ENCODE data around the gene PRR23E. TPM values are rescaled to one million over a fixed set of nuclear protein-coding genes. Genes with fewer than 3 reads are reported as not detected.

The PRR23E gene
- total RNA-seq, 1 donor from 2014 or later = not detected

- Mint-ChIP-seq H3K9me3 (ENCODE audit: unreplicated experiment) (peaks cover 7% of the 10 kb centered on the region), H3K4me1 (ENCODE audit: low read depth, unreplicated experiment) (peaks cover 30% of the 10 kb centered on the region), H3K27ac (ENCODE audit: unreplicated experiment) (peak overlapping the region; percentile 80), H3K27me3 (ENCODE audit: unreplicated experiment) (peaks cover 6% of the 10 kb centered on the region), H3K36me3 (ENCODE audit: unreplicated experiment) (no peaks in the 10 kb centered on the region), H3K4me3 (ENCODE audit: unreplicated experiment) (no peak overlapping the region)
- DNase-seq = no peak
- TF ChIP-seq CTCF (IDR thresholded peaks at IDR 0.05; ENCODE audit: partially characterized antibody, unreplicated experiment) = no peak
Measured at GRCh38 chr3:127172211-127172610, 20.7 kb upstream of the PRR23E start.

- Mint-ChIP-seq H3K4me3 (ENCODE audit: unreplicated experiment) (no peak overlapping the region), H3K4me1 (ENCODE audit: low read depth, unreplicated experiment) (peaks cover 30% of the 10 kb centered on the region), H3K36me3 (ENCODE audit: unreplicated experiment) (peaks cover 3% of the 10 kb centered on the region), H3K9me3 (ENCODE audit: unreplicated experiment) (peaks cover 9% of the 10 kb centered on the region), H3K27ac (ENCODE audit: unreplicated experiment) (peak overlapping the region; percentile 80), H3K27me3 (ENCODE audit: unreplicated experiment) (peaks cover 4% of the 10 kb centered on the region)
- no peak for TF ChIP-seq CTCF (IDR thresholded peaks at IDR 0.05; ENCODE audit: partially characterized antibody, unreplicated experiment)
- DNase-seq = peak; percentile 78
Measured at GRCh38 chr3:127172781-127173515, 20.0 kb upstream of the PRR23E start.

GRCh38 chr3:127173516-127174166 is 19.3 kb upstream of the PRR23E start:
- H3K4me1 Mint-ChIP-seq (ENCODE audit: low read depth, unreplicated experiment) = peaks cover 23% of the 10 kb centered on the region
- peaks cover 9% of the 10 kb centered on the region for H3K9me3 Mint-ChIP-seq (ENCODE audit: unreplicated experiment)

GRCh38 chr3:127174284-127174683 is 18.6 kb upstream of the PRR23E start:
- no peak overlapping the region for H3K4me3 Mint-ChIP-seq (ENCODE audit: unreplicated experiment)
- H3K36me3 Mint-ChIP-seq (ENCODE audit: unreplicated experiment) = peaks cover 12% of the 10 kb centered on the region
- TF ChIP-seq CTCF (IDR thresholded peaks at IDR 0.05; ENCODE audit: partially characterized antibody, unreplicated experiment) = no peak
- peaks cover 4% of the 10 kb centered on the region for H3K27me3 Mint-ChIP-seq (ENCODE audit: unreplicated experiment)
- H3K9me3 Mint-ChIP-seq (ENCODE audit: unreplicated experiment) = peaks cover 11% of the 10 kb centered on the region
- peak overlapping the region; percentile 52 for H3K27ac Mint-ChIP-seq (ENCODE audit: unreplicated experiment)
- H3K4me1 Mint-ChIP-seq (ENCODE audit: low read depth, unreplicated experiment) = peaks cover 17% of the 10 kb centered on the region
- DNase-seq = no peak

More at GRCh38 chr3:127173516-127174166, 19.3 kb upstream of the PRR23E start:
- Mint-ChIP-seq H3K36me3 (ENCODE audit: unreplicated experiment) (peaks cover 7% of the 10 kb centered on the region), H3K4me3 (ENCODE audit: unreplicated experiment) (no peak overlapping the region), H3K27ac (ENCODE audit: unreplicated experiment) (peak overlapping the region; percentile 52), H3K27me3 (ENCODE audit: unreplicated experiment) (peaks cover 4% of the 10 kb centered on the region)
- TF ChIP-seq CTCF (IDR thresholded peaks at IDR 0.05; ENCODE audit: partially characterized antibody, unreplicated experiment) = no peak
- DNase-seq = no peak

GRCh38 chr3:127174715-127175140 is 18.2 kb upstream of the PRR23E start:
- DNase-seq = no peak
- no peak for TF ChIP-seq CTCF (IDR thresholded peaks at IDR 0.05; ENCODE audit: partially characterized antibody, unreplicated experiment)
- Mint-ChIP-seq H3K9me3 (ENCODE audit: unreplicated experiment) (peaks cover 10% of the 10 kb centered on the region), H3K27me3 (ENCODE audit: unreplicated experiment) (peaks cover 4% of the 10 kb centered on the region), H3K36me3 (ENCODE audit: unreplicated experiment) (peaks cover 12% of the 10 kb centered on the region), H3K4me3 (ENCODE audit: unreplicated experiment) (no peak overlapping the region), H3K27ac (ENCODE audit: unreplicated experiment) (no peak overlapping the region), H3K4me1 (ENCODE audit: low read depth, unreplicated experiment) (peaks cover 14% of the 10 kb centered on the region)
